Lung microvascular endothelial cell (primary cell): ENCODE results near the gene KRI1. TPM values are rescaled to one million over a fixed set of nuclear protein-coding genes. Genes with fewer than 3 reads are reported as not detected.

Experiments used
- DNase-seq, 2 donors: peaks; one replicate each; pipeline versions ENCODE4 v3.0.0 to v3.0.0-alpha.2; 2010; ENCODE audit warnings: low read depth in 2 of 2
- total RNA-seq: library from RNA; depleted of rRNA; stranded (reverse); fragments of >200 nt; gene quantifications from 2 replicates; pipeline ENCODE4 v1.2.1, GENCODE V29; 2014

Gene KRI1
- total RNA-seq, 1 donor from 2014 or later, result 6.0 TPM

- DNase-seq, result no peak
Observed at GRCh38 chr19:10518444-10519361, 47.1 kb downstream of the KRI1 start.

DNA sequence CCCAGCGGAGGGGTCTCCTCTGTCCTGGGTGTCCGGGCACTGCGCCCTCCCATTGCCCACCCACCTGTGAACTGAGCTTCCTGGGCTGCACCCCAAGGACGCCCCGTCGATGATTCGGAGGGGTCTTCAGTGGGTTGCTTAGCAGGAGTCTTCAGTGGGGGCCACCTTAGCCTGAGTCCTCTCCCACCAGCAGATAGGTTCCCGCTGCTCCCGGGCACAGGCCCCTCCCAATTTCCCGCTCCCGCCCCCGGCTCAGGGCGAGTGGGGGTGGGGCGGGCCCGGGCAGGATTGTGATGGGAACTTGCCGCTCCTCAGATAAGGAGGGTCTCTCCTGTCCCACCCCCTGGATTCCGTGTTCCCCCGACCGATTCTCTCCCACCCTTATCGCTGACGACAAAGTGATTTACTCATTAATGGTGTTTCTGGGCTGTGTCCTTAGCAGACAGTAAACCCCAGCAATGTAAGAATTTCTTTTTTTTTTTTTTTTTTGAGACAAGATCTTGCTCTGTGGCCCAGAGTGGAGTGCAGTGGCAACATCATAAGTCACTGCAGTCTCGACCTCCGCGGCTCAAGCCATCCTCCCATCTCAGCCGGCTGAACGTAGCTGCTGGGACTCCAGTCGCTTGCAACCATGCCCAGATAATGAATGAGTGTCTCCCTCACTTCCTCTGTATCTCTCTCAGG lies 47.9 kb downstream of the KRI1 start:
- no peak for DNase-seq

GRCh38 chr19:10517361-10517759 lies 48.5 kb downstream of the KRI1 start, which contains the start of gene S1PR5:
TSS of gene S1PR5 (minus strand) at chr19:10517447. CDS start at chr19:10515011, 2,436 bp downstream.
- DNase-seq, result peak in 1 of 2 donors; percentile 26

GRCh38 chr19:10516671-10517286 lies 49.0 kb downstream of the KRI1 start:
- no peak for DNase-seq

GRCh38 chr19:10516064-10516385 lies 49.8 kb downstream of the KRI1 start:
- DNase-seq, result no peak

DNA sequence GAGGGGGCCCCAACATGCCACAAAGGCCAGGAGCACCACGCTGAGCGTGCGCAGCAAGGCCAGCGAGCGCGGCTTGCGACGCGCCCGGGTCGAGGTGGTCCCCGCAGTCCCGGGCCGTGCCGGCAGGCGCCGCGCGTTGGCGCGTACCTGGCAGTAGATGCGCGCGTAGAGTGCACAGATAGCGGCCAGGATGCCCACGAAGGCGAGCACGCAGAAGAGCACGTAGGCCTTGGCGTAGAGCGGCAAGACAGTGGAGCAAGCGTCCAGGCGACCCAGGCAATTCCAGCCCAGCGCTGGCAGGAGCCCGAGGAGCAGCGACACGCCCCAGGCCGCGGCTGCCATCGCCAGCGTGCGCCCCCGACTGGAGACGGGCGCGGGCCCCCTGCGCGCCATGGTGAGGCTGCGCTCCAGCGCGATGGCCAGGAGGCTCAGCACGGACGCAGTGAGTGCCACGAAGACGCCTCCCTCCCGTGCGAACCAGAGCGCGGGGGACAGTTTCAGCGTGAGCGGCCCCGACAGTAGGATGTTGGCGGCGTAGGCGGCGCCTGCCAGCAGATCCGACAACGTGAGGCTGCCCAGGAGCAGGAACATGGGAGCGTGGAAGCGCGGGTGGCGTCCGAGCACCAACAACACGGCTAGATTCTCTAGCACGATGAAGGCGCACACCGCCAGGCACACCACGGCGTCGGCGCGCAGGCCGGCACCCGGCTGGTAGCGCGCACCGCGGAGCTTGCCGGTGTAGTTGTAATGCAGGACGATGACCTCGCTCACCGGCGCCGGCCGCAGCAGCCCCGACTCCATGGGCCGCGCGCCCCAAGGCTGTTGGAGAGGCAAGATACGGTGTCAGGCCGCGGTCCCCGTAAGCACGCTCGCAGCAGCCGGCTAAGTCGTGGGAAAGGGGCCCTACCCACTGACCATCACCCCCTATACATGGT lies 51.3 kb downstream of the KRI1 start:
- peak in 1 of 2 donors; percentile 45 for DNase-seq

- no peak for DNase-seq
Observed at GRCh38 chr19:10513223-10513622, 52.6 kb downstream of the KRI1 start.

GRCh38 chr19:10510301-10510802 lies 55.5 kb downstream of the KRI1 start:
- no peak for DNase-seq

GRCh38 chr19:10508707-10509106 lies 57.1 kb downstream of the KRI1 start:
- DNase-seq, result no peak

DNA sequence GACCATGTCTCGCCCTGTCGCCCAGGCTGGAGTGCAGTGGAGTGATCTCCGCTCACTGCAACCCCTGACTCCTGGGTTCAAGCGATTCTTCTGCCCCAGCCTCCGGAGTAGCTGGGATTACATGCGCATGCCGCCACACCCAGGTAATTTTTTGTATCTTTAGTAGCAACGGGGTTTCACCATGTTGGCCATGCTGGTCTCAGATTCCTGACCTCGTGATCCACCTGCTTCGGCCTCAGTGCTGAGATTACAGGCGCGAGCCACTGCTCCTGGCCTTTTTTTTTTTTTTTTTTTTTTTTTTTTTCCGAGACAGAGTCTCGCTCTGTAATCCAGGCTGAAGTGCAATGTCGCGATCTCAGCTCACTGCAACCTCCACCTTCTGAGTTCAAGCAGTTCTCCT lies 57.8 kb downstream of the KRI1 start:
- no peak for DNase-seq

DNA sequence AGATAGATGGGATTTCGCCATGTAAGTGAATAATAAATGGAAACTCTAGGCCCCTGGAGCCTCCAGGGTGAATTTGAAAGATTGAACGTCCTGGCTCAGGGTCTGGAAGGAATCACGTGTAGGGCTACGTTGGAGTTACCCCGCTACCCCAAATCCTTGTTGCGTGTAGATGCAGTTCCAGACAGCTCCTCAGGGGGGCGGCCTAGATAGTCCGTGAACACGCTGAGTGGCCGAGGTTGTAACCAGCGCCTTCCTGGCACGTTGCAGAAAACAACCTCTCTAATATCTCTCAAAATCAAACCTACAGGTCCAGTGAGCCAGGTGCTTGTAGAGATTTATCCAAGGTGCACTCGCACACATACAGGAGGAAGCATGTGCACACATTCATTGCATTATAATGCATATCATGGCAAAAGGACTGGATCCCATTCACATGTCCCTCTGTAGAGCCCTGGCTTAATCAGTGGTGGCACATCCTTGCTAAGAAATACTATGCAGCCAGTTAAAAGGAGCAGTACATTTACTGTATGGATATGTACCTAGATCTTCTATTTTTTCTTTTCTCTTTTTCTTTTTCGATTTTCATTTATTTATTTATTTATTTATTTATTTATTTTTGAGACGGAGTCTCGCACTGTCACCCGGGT lies 60.1 kb downstream of the KRI1 start:
- peak; percentile 73 to 79 for DNase-seq

Other genes with a start within 250 kb of the KRI1 start
- gene FDX2, start 250.0 kb downstream of the KRI1 start, total RNA-seq, result 6.8 and 13.9 TPM in 2 replicates
- 5.4 and 6.2 TPM in 2 replicates for gene RAVER1, start 232.5 kb downstream of the KRI1 start, total RNA-seq
- gene ICAM3, start 226.4 kb downstream of the KRI1 start, total RNA-seq, result 7.8 and 8.7 TPM in 2 replicates
- 41.2 and 74.0 TPM in 2 replicates for gene TYK2, start 185.4 kb downstream of the KRI1 start, total RNA-seq
- 198 and 235 TPM in 2 replicates for gene CDC37, start 162.5 kb downstream of the KRI1 start, total RNA-seq
- 1.3 and 1.8 TPM in 2 replicates for gene PDE4A, start 145.5 kb downstream of the KRI1 start, total RNA-seq
- 61.9 and 87.7 TPM in 2 replicates for gene KEAP1, start 62.7 kb downstream of the KRI1 start, total RNA-seq
- gene S1PR5, start 48.6 kb downstream of the KRI1 start, total RNA-seq, result under 0.01 TPM in 2 replicates
- 5.0 and 7.0 TPM in 2 replicates for gene ATG4D, start 22.1 kb downstream of the KRI1 start, total RNA-seq
- gene CDKN2D, start 3.0 kb upstream of the KRI1 start, total RNA-seq, result 4.1 and 6.5 TPM in 2 replicates
- not detected in 2 replicates for gene AP1M2, start 21.3 kb upstream of the KRI1 start, total RNA-seq
- gene SLC44A2, start 59.5 kb upstream of the KRI1 start, total RNA-seq, result 37.9 and 71.8 TPM in 2 replicates
- 57.7 and 71.3 TPM in 2 replicates for gene ILF3, start 88.3 kb upstream of the KRI1 start, total RNA-seq
- 17.7 and 20.0 TPM in 2 replicates for gene QTRT1, start 135.4 kb upstream of the KRI1 start, total RNA-seq
- gene DNM2, start 152.1 kb upstream of the KRI1 start, total RNA-seq, result 68.0 and 74.6 TPM in 2 replicates